ENCODE data around the gene MMRN1.

Gene MMRN1

DNA sequence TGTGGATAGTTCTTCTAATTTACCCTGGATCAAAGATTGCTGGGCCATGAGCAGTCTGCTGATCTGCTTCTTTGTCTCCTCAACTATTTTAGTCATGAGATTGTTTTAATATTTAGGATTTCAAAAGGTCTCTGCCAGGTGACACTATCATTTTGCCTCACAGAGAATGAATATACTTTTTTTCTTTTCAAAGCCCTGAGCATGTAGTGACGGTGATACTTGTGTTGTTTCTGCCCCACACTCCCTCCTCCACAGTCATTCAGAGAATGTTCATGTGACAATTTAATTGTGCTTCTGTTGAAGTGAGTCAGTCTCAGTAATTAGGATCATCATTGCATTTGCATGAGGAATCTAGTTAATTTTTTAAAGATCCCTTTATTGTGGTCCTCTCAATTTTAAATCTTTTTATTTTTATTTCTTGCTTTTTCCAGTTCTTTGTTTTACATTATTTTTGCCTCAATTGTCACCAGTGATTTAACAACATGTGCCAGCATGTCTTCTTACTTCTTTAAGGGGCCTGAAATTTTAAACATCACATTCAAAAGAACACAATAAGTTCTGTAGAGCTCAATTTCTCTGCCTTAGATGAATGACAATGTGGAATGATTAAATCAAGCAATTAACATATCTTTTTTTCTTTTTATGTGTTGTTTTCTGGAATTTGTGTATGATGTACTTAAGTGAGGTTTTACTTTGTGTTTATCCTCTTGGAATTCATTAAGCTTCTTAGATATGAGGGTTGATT, 12.3 kb downstream of the MMRN1 start:
- DNase-seq (ENCODE audit: low spot score): peak; percentile 42

DNA sequence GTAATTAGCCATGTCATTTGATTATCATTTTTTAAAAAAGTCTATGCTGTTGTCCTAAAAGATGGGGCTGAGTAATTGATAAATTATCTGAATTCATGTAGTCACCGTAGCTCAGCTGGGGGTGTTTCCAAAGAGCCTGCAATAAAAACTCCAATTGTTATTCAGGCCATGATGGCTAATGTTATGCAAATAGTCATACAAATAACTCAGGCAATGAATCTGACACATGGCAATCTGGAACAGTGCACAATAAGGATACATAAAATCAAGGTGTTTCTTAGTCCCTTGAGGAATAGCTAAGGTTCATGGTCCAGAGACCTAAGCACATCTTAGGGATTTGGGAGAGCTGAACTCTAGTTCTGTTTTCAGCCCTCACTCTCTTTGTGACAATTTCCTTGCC, 15.2 kb downstream of the MMRN1 start:
- DNase-seq (ENCODE audit: low spot score): no peak

DNA sequence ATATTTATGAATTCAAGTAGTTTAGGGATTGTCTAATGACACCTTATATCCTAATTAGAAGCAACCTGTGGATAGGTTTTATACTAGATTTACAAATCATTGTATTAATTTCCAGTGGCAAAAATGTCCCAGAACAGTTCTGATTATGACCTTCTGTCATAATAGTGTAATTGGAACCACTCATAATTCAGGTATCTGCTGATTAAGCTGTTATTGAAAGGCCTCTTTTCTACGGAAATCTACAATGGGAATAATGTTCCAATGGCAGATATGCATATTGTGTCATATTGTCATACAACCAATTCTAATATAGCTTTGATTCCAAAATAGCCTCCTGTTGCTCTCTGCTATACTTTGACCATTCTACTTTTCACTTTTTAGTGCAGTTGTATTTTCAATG, 19.0 kb downstream of the MMRN1 start:
- no peak for DNase-seq (ENCODE audit: low spot score)

DNA sequence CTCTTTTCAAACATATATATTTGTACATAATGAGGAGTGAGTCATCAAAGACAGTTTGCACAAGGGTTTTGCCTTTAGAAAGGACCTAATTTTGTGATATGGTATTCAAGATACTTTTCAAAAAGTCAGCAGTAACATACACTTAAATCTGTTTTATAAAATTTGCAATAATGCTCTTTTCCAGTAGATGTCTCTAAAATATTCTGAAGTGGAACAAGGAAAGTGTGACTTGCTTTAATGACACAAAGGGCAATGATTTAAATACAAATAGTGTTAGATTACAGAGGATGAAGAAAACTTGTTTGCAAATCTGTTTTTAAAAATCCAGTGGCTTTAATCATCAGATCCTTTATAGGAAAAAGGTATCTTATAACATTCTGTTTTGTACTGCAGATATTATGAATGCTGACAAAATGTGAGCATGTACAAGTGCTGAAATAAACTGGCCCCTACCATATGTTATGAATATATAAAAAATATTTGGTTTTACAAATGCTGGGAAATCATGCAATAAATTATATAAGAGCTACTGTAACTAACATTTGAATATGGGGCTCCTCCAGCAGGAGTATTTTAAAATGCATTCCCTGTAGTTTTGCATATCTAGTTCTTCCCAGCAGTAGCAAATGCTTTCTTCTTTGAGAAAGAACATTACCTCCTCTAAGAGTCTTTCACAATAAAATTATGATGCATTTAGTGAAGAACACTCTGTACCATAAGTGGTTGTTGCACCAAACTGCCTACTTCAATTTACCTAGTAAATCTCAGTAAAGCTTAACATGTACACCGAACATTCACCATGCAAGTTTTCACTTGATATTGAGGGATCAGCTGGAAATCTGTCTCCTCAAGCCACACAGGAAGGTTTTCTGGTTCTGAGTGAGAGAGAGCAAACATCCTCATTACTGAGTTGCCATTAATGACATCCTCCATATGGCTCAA, 20.2 kb downstream of the MMRN1 start:
- DNase-seq (ENCODE audit: low spot score): no peak

DNA sequence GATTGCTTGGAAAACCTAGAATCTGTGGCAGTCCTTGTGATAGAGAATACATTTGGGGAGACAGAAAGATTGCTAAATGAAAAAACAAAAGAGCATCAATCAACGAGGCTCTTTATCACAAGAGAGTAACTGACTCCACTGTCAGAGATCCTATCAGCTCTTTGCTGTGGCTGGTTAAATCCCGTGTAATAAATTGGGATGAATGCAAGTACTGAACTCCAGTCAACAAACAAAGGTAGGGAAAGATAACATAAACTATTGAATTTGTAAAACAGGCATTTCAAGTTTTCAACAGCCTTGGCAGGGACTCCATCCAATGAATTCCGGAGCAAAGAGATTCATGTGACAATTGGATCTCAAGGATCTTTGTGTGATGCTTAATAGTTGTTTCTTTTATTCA, 21.3 kb downstream of the MMRN1 start:
- no peak for DNase-seq (ENCODE audit: low spot score)

DNA sequence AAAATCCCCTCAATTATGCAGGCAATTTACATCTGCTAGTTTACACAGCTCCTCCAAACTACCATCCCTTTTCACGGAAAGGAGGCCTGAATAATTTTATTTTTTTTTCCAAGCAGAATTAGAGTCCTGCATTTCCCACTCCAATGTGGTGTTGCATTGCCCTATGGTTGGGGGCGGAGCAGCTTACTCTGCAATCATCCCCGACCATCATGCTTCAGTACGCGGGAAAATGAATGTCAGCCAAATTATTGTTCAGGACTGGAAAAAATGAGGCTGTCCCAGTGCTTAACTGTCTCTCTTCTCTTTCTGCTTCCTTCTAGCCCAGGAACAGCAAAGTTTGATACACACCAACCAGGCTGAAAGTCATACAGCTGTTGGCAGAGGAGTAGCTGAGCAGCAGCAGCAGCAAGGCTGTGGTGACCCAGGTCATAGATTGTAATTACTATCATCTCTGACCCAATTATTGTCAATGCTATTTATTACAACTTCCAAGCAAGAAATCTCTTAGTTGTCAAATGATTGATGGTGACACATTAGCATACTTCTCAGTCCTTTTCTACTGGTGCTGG, 28.3 kb downstream of the MMRN1 start:
- DNase-seq (ENCODE audit: low spot score): no peak

DNA sequence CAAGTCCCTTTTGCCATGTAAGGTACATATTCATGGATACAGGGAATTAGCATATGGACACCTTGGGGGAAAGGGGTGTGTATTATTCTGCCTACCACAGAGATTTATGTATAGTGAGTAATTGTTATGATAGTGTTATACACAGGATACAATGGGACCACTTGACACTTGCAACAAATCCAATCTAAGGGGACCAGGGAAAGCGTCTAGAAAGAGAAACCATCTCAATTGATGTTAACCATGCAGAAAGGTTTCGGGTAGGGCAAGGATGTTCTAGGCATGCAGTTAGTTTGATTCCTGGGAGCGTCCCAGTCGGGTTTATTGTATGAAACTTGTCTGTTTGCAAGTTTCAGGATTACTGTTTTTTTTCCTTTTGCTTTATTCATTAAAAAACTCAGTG, 34.2 kb downstream of the MMRN1 start:
- DNase-seq (ENCODE audit: low spot score): no peak

DNA sequence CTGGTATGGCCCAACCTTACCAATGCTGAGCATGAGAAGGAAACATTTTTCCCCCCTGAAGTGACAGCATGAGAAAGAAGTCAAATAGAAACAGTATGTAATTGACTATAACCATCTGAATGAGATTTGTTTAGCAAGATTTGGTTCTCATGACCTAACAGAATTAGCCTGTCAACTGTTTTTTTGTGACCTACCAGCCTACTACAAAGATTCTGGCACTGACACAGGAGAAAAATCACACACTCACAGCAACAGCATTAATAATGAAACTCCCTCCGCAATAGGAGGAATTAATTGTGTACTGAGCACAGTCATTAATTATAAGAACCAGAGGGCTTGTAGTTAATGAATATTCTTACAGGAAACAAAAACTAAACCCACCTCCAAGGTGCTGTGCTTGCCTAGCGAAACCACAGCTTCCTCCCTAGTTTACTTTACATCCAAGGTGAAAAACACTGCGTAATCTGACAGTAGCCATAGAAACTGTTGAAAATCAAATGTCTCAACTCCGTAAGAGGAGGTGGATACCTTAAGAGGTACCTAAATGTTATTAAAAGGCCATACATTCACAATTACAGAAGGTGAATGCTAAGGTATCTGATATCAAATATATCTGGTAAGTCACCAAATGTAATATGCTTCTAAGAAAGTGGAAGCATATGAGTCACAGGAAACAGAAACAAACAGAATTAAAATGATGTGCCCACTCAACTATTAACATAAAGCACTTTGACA, 34.9 kb downstream of the MMRN1 start:
- DNase-seq (ENCODE audit: low spot score): no peak

DNA sequence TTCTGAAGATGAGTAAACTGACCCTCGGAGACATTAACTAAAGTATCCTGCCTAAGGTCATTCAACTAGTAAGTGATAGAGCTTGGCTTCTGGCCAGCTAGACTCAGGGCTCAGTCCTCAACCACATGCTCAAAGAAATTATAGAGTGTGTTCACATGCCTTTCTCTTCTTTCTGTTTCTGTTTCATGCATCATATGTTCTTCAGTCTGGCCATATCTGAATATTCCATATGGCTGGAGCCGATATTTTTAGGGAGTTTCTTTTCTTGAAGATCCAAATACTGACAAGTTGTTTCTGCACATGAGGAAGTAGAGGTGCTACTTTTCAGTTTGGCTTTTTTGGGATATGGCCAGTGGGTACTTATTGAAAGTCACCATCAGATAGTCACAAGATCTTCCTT, 44.9 kb downstream of the MMRN1 start:
- DNase-seq (ENCODE audit: low spot score): no peak

DNA sequence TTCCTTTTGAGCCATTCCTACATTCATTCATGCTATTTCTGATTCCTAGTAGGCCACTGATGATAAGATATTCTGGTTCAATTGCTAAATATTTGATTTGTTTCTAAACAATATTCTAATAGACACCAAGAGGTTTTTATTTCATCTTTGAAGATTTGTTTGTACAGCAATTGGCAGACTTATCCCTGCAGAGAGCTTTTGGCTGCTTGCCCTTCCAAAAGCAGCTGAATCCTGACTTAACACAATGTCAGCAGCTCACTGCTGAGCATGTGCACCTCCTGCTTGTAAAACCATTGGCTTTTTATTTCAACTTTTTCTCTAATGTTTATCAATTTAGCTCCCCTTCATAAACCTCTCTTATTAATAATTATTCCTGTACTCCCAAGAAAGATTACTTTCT, 45.3 kb downstream of the MMRN1 start:
- no peak for DNase-seq (ENCODE audit: low spot score)

DNA sequence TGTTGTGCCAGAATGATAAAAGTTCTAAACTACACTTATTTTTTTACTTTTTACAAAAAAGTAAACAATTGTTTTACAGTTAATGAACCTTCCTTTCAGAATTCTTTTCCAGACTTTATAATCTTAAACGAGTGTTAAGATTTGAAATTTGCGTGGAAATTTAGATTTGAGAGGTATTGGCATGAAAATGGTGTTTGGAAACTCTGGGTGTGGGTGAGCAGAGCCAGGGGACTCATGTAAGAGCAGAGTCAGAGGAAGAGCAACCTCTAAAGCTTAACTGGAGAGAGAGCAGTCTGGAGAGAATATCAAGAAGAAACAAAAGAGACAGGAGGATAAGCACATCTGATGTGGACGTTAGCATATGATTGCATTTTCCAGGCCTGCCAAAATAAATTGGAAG, 48.2 kb downstream of the MMRN1 start:
- no peak for DNase-seq (ENCODE audit: low spot score)

DNA sequence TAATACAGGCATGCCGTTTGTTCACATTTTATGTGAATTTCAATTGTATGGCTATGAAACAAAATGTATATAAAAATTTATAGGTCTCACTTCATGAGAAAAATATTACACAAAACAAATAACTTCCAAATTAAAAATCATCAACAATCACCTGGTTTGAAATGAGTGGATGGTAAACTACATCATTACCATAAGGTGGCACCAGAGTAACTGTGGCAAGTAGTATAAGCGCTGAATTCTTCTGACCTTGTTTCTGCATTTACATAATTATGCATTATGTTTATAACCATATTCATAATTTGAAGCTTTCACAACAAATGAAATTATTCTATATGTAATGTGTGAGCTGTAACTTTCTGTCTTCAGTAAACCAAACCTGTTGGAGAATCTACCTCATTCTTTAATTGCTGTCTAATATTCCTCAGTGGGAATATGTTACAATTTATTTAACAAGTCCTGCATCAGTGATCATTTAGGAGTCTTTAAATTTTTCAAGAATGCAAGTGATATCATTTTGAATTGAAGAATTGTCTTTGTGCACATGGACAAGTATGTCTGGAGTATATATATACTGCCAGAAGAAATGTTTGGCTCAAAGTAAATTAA, 55.2 kb downstream of the MMRN1 start:
- peak; percentile 25 for DNase-seq (ENCODE audit: low spot score)

DNA sequence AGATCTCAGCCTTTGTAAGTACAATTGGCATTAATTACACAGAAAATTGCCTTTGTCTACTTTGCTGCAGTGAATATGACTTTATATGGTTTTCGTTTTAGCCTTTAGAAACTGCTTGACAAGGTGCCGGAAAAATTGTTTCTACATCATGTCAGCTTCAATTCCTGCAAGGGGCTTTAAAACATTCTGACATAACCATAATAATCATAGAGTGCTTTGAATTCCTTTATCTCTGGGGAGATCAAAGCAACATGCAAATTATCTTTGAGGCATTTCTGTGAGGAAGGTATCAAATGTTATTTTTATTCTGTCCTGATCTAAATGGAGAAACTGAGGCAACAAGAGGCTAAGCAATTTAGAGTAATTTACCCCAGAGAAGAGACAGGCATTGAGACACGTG, 57.8 kb downstream of the MMRN1 start:
- DNase-seq (ENCODE audit: low spot score): no peak

DNA sequence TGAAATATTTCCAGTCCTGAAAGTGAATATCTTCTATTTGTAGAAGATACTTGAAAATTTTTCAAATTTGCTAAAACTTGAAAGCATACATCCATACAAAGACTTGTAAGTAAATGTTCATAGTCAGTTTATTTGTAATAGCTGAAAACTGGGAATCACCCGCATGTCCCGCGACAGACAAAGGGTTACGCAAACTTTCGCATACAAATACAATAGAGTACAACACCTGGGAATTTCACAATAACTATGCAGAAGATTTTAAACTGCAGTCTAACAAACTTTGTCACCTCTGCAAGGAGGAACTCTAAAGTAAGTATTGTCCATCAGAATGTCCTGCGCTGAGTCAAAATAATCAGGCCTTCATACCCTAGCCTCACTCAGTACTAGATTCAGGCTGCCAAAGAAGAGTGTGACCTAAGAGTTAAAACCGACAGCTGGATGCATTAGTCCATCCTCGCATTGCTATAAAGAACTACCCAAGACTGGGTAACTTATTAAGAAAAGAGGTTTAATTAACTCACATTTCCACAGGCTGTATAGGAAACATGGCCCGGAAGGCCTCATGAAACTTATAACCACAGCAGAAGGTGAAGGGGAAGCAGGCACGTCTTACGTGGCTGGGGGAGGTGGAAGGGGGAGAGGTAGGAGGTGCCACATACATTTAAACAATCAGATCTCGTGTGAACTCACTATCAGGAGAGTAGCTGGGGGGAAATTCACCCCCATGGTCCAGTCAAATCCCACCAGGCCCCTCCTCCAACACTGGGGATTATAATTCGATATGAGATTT, 60.4 kb downstream of the MMRN1 start:
- DNase-seq (ENCODE audit: low spot score): no peak

DNA sequence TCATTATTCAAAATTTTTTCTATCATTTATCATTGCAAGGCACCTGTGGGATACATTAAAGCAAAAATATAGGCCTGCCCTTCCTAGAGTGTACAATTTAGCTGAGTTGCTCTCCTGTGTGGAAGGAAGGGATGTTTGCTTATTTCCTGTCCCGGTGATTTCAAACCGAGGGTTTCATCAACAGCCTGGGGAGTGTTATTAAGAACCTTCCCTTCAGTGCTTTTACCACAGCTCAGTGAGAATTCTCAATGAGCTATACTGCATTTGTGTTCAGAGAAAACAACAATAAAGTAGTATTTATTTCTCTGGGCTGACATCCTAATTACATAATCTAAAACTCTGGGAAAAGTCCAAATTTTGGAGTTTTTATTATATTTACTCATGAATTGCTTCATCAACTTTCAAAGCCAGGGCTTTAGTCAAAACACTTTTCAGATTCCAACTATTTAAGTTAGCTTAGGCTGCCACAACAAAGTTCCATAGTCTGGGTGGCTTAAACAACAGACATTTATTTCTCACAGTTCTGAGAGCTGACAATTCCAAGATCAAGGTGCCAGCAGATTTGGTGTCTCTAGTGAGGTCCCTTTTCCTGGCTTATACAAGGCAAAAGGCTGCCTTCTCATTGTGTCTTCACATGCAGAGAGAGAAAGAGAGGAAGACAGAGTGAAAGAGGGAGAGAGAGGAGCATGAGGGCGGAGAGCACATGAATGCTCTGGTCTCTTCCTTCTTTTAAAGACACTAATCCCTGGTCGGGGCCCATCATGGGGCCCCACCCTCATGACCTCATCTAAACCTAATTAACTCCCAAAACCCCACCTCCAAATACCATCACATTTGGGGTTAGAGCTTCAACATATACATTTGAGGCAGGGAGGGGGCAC, 62.6 kb downstream of the MMRN1 start:
- DNase-seq (ENCODE audit: low spot score): no peak

DNA sequence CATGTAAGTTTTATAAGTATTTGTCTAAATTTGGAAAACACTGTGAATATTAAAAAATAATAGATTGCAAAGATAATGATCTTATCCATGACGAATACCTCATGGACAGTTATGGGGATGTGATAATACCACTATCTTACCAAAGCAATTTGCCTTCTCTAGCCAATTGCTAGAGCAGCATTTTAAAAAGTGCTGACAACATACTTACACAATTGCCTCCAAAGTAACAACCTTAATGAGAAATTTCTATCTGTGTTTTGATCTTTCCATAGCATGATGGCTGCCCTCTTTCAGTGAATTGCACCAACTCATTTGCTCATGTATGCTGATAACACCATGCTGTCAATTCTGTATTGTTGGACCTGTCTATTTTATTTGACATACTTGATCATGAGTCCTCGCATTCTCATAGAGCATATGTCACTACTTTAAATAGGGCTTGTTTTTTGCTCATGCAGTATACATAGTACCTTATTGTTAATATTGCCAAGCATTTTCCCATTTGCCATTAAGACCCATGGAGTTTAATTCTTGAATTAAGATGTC, 87.2 kb downstream of the MMRN1 start:
- DNase-seq (ENCODE audit: low spot score): no peak

DNA sequence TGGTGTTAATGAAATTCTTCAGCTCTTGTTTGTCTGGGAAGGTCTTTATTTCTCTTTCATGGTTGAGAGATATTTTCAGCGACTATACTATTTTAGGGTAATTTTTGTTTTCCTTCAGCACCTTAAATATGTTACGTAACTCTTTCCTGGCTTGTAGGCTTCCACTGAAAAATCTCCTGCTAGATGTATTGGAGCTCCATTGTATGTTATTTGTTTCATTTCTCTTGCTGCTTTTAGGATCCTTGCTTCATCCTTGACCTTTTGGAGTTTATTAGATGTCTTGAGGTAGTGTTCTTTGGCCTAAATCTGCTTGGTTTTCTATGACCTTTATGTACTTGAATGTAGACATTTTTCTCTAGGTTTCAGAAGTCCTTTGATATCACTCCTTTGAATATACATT, 93.6 kb downstream of the MMRN1 start:
- DNase-seq (ENCODE audit: low spot score): no peak

DNA sequence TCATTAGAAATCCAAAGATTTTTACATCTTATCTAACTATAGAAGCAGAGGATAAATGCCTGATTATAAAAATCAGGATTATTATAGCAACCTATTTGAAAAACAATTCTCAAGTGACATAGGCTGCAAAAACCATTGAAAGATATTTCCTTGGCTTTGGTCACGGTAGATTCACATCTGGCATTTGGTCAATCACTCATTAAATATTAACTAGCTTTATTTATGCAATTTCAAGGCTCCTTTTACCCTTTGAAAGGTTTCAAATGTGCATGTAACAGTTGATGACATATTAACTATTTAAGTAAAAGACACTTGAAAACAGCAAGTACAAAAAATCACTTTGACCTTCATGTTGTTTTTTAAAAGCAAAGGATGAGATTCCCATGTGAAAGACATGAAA, 98.1 kb downstream of the MMRN1 start:
- DNase-seq (ENCODE audit: low spot score): no peak

DNA sequence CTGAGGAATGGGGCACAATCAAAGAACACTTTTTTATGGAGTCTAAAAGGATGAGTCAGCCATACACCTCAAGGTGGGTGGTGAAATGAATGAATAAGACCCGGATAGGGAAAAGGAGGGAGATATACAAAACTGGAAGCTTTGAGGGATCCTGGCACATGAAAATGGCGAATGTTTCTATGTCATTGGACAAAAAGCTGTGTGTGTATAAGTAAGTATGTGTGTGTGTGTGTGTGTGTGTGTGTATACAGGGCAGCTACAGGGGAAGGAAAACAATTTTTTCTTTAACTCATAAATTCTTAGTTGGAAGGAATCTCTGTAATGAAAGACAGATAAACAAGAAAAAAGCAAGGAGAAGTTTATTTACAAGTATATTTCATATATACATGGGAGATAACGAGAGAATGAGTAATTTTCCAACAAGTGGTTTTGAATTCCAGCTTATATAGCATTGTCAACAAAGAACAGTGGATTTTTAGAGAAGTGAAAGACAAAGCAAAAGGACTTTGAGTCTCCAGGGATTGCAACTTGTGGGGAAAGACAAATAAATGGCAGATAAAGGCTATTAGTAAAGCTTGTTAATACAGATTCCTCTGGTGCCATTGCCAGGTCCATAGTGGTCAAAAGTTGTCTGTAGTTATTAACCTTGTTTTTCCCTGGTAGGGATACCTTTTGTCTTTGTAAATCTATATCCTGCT, 99.7 kb downstream of the MMRN1 start:
- DNase-seq (ENCODE audit: low spot score): no peak
